MM.1S (cell line): Measurements from ENCODE around the gene AGTRAP.

Experiments
- DNase-seq: peaks from one replicate; pipeline ENCODE4 v3.0.0-alpha.2; 2015
- H2AFZ ChIP-seq: fragments of 300-600 bp; sonication (generic); 2 replicates; pipeline ENCODE4 v1.6.0; 2016; ENCODE audit warnings: antibody characterized with exemption, low read length
- H3F3A ChIP-seq: fragments of 300-600 bp; sonication (generic); 2 replicates; pipeline ENCODE4 v1.6.1; 2016; ENCODE audit warnings: mild to moderate bottlenecking, antibody characterized with exemption, low read length, moderate library complexity, mixed read lengths; ENCODE audit not compliant: insufficient read depth
- H3K27ac ChIP-seq: fragments of 300-600 bp; sonication (generic); 2 replicates; pipeline ENCODE4 v1.5.1; 2016; ENCODE audit warnings: mild to moderate bottlenecking, low read length
- H3K27me3 ChIP-seq: fragments of 300-600 bp; sonication (generic); replicated peaks from 2 replicates; pipeline ENCODE4 v1.6.0; 2016; ENCODE audit warnings: low read length; ENCODE audit not compliant: insufficient read depth
- H3K36me3 ChIP-seq: fragments of 300-600 bp; sonication (generic); replicated peaks from 2 replicates; pipeline ENCODE4 v1.6.1; 2016; ENCODE audit warnings: mild to moderate bottlenecking, low read length, mixed read lengths; ENCODE audit not compliant: insufficient read depth
- H3K4me1 ChIP-seq: fragments of 300-600 bp; sonication (generic); 2 replicates; pipeline ENCODE4 v1.6.1; 2016; ENCODE audit warnings: low read length, mixed read lengths
- H3K4me2 ChIP-seq: fragments of 300-600 bp; sonication (generic); 2 replicates; pipeline ENCODE4 v1.6.0; 2016; ENCODE audit warnings: low read depth, low read length
- H3K4me3 ChIP-seq: fragments of 300-600 bp; sonication (generic); 2 replicates; pipeline ENCODE4 v1.5.1; 2016; ENCODE audit warnings: low read length, mixed read lengths
- H3K79me2 ChIP-seq: fragments of 300-600 bp; sonication (generic); 2 replicates; pipeline ENCODE4 v1.6.1; 2016; ENCODE audit warnings: mixed run types, low read length, mixed read lengths
- H3K9ac ChIP-seq: fragments of 300-600 bp; sonication (generic); 2 replicates; pipeline ENCODE4 v1.6.1; 2016; ENCODE audit warnings: low read length, mixed read lengths
- H3K9me2 ChIP-seq: fragments of 300-600 bp; sonication (generic); replicated peaks from 2 replicates; pipeline ENCODE4 v1.6.1; 2016; ENCODE audit warnings: mild to moderate bottlenecking, low read length, mixed read lengths; ENCODE audit not compliant: insufficient read depth
- H3K9me3 ChIP-seq: fragments of 300-600 bp; sonication (generic); replicated peaks from 2 replicates; pipeline ENCODE4 v1.6.1; 2016; ENCODE audit warnings: mild to moderate bottlenecking, low read length, mixed read lengths; ENCODE audit not compliant: insufficient read depth
- H4K20me1 ChIP-seq: fragments of 300-600 bp; sonication (generic); 2 replicates; pipeline ENCODE4 v1.6.1; 2016; ENCODE audit warnings: mild to moderate bottlenecking, low read length, moderate library complexity, mixed read lengths; ENCODE audit not compliant: insufficient read depth
- CTCF ChIP-seq: fragments of 300-600 bp; sonication (generic); IDR thresholded peaks from 2 replicates; pipeline ENCODE4 v1.5.1; 2016; ENCODE audit warnings: antibody characterized with exemption, low read length, mixed read lengths
- EZH2 ChIP-seq: fragments of 300-600 bp; sonication (generic); optimal IDR thresholded peaks from 2 replicates; pipeline ENCODE3; 2017; ENCODE audit warnings: low read depth, mild to moderate bottlenecking, antibody characterized with exemption, low read length, mixed read lengths
- EZH2phosphoT487 ChIP-seq: fragments of 300-600 bp; sonication (generic); IDR thresholded peaks from 2 replicates; pipeline ENCODE4 v1.6.1; 2018; ENCODE audit warnings: antibody characterized with exemption, low read length

Gene AGTRAP

GRCh38 chr1:11757047-11757446, 21.1 kb downstream of the AGTRAP start:
- H3K4me1 ChIP-seq = no peaks in the 10 kb centered on the region
- no peaks in the 10 kb centered on the region for H4K20me1 ChIP-seq
- TF ChIP-seq CTCF (no peak), EZH2phosphoT487 (no peak), EZH2 (no peak)
- peaks cover 4% of the 10 kb centered on the region; the same call in 1 of the 2 replicates for H3K27me3 ChIP-seq
- H3F3A ChIP-seq = no peaks in the 10 kb centered on the region
- H2AFZ ChIP-seq = no peak overlapping the region
- H3K4me2 ChIP-seq = no peak overlapping the region
- H3K79me2 ChIP-seq = no peaks in the 10 kb centered on the region
- H3K27ac ChIP-seq = no peak overlapping the region
- H3K36me3 ChIP-seq = no peaks in the 10 kb centered on the region
- no peak overlapping the region for H3K4me3 ChIP-seq
- DNase-seq = no peak
- H3K9ac ChIP-seq = no peak overlapping the region
- no peaks in the 10 kb centered on the region for H3K9me3 ChIP-seq
- no peaks in the 10 kb centered on the region for H3K9me2 ChIP-seq

GRCh38 chr1:11759791-11760190, 23.9 kb downstream of the AGTRAP start:
- Histone ChIP-seq H3K27ac (no peak overlapping the region), H3K4me3 (no peak overlapping the region), H3K9me2 (no peaks in the 10 kb centered on the region), H3K27me3 (peaks cover 9% of the 10 kb centered on the region; the same call in 1 of the 2 replicates), H3K4me2 (no peak overlapping the region), H3K9me3 (no peaks in the 10 kb centered on the region), H3F3A (no peaks in the 10 kb centered on the region), H3K79me2 (no peaks in the 10 kb centered on the region), H3K36me3 (no peaks in the 10 kb centered on the region), H3K4me1 (no peaks in the 10 kb centered on the region), H3K9ac (no peak overlapping the region), H4K20me1 (no peaks in the 10 kb centered on the region), H2AFZ (no peak overlapping the region)
- TF ChIP-seq EZH2phosphoT487 (no peak), CTCF (no peak), EZH2 (no peak)
- DNase-seq = no peak

GRCh38 chr1:11761285-11761684, 25.3 kb downstream of the AGTRAP start:
- Histone ChIP-seq H4K20me1 (no peaks in the 10 kb centered on the region), H3K4me1 (no peaks in the 10 kb centered on the region), H3K27me3 (peaks cover 14% of the 10 kb centered on the region), H3K4me2 (no peak overlapping the region), H3K27ac (no peak overlapping the region), H3K79me2 (no peaks in the 10 kb centered on the region), H3K9ac (no peak overlapping the region), H3F3A (no peaks in the 10 kb centered on the region), H3K4me3 (no peak overlapping the region), H3K36me3 (no peaks in the 10 kb centered on the region), H3K9me3 (no peaks in the 10 kb centered on the region), H3K9me2 (no peaks in the 10 kb centered on the region), H2AFZ (no peak overlapping the region)
- no peak for DNase-seq
- TF ChIP-seq EZH2 (no peak), EZH2phosphoT487 (no peak), CTCF (no peak)
